Posterior vena cava (tissue), 2 donors: ENCODE measurements around the gene MS4A10. TPM values are rescaled to one million over a fixed set of nuclear protein-coding genes. Genes with fewer than 3 reads are reported as not detected.

Source experiments
- DNase-seq: peaks from one replicate; pipeline ENCODE4 v3.0.0-alpha.2; 2020; ENCODE audit warnings: low spot score
- intact Hi-C, 2 donors: fragments of 100-400 bp; cut with DNase I; formaldehyde crosslinking; loops; one replicate each; pipeline versions ENCODE4 v1.14.1 to v1.14.2; 2022 to 2023
- total RNA-seq, 2 donors: library from RNA; stranded (reverse); fragmentation: NEBNext Ultra II Directional; extraction: Animal tissue kit (Norgen Biotek cat#: 25700); gene quantifications; one replicate each; pipeline ENCODE4 v1.2.1, GENCODE V29; 2021
- donor health status: DM: yes; HTN: yes; CAD: no.
- donor health status: DM: yes; HTN: yes; CAD: no.

MS4A10 gene
- total RNA-seq, 2 donors from 2014 or later: not detected

DNA sequence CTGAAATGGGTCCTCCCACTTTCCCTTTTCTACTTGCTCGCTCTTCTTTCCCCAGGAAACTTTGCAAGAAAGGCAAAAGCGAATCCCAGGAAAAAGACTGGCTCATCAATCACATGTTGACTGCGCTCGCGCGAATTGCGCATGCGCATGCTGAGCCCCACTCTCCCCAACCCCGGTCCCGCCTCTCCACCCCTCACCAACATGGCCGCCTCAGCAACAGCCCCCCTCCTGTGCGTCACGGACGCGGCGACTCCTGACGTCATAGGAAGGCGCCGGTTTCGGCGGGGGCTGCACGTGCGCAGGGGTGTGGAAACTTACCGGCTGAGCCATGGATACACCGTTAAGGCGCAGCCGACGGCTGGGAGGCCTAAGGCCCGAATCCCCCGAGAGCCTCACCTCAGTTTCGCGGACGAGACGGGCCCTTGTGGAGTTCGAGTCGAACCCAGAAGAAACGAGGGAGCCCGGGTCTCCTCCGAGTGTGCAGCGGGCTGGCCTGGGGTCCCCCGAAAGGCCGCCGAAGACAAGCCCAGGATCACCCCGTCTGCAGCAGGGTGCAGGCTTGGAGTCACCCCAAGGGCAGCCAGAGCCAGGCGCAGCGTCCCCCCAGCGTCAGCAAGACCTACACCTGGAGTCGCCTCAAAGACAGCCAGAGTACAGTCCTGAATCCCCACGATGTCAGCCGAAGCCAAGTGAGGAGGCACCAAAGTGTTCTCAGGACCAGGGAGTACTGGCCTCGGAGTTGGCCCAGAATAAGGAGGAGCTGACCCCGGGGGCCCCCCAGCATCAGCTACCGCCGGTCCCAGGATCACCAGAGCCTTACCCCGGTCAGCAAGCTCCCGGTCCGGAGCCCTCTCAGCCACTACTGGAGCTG is 56.9 kb downstream of the MS4A10 start, which contains the start of gene CCDC86:
CCDC86 (plus strand) TSS at position 317 of the 871 bp plus-strand sequence; CDS start at position 329, 12 bp downstream.
- peak; percentile 99 for DNase-seq
- intact Hi-C loops: no loop called here

DNA sequence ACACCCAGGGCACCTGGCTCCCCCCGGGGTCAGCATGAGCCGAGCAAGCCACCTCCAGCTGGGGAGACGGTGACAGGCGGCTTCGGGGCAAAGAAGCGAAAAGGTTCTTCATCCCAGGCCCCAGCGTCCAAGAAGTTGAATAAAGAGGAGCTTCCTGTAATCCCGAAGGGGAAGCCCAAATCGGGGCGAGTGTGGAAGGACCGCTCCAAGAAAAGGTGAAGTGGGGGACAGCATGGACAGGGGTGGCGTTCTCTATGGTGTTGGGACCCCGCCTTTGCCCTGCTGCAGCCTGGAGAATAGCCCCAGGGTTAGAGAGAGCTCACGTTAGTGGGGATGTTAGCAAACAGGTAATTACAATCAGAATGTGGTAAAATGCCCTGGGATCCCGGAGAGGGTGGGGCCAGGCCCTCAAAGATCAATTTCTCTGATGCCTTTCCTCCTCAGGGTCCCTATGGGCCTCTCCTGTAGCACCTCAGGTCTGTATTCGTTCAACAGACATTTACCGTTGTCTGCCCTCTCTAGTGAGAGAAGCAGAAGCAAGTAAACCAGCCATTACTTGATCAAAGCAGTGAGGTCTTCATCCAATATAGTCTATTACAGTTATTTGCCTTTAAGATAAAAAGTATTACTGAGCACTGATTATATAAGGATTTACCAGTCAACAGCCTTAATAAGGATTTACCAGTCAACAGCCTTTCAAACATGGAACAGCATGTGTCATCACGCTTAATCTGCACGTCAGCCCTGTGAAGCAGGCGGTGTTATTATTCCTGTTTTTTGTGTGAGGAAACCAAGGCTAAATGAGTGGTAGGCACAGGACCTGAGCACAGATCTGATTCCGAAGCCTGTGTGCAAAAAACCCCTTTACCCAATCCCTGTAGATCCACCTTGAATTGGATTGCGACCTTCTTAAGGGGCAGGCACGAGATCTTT is 57.8 kb downstream of the MS4A10 start:
- intact Hi-C loops: no loop called here
- DNase-seq: no peak

DNA sequence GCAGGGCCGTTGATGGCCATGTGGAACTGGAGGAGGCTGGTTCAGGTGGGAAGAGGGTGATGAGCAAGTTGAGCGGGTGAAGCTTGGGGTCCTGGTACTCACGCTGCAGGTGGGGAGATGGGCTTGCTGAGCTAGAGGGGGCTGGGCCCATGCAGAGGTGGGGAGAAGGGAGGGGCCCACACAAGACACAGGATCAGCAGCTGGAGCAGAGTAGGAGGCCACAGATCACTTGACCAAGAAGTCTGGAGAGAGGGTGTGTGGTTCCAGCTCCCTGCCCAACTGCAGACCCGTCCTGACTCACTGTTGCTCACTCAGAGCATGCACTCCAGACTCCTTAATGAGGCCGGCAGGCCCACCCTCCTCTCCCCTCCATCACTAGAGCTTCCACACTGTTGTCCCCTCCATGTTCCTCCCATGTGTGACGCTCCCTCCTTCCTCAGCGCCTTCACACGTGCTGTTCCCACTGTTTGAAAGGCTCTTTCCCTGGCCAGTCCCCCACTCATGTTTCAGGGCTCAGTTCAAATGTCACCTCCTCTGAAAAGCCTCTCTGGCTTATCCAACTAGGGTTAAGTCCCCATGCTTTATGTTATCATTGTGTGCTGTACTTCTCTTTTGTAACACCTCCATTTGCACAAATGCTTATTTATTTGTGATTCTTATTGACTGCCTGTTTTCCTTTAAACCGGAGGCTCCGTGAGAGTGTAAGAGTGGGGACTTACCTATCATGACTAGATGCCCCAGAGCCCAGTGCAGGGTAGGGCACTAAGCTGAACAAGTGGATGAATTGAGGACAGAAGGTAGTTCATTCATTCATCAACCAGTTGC is 59.1 kb downstream of the MS4A10 start:
- DNase-seq: no peak
- intact Hi-C loops: no loop called here

DNA sequence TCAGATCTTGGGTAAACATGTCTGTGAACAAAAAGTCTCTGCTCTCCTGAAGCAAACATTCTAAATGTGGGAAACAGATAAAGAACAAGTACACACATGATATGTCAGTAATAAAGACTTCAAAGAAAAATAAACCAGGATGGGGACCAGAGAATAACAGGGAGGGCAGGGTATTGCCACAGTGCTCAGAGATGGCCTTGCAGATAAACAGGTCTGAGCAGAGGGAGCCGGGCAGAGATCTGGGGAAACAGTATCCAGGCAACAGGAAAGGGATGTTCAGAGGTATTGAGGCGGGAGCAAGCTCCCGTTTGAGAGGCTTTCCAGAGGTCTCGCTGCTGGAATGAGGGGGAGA is 59.7 kb downstream of the MS4A10 start:
- DNase-seq: no peak
- intact Hi-C loops: no loop called here

DNA sequence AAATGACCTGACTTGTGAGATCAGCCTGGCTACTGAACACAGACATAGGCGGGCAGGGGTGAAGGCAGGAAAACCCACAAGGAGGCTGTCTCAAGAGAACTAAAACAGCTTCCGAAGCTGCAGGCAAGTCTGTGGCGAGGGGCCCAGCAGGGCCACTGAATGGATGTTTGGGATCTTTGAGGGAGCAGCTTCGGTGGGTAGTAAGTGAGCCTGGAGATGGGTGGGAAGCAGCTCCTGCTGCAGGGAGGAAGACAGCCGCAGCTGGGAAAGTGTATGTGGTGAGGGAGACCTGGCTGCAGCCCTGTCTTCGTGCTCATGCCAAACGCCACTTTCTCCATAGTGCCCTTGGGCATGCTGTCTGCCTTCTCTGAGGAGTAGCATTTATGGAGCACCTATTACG is 60.2 kb downstream of the MS4A10 start:
- intact Hi-C loops: no loop called here
- no peak for DNase-seq

DNA sequence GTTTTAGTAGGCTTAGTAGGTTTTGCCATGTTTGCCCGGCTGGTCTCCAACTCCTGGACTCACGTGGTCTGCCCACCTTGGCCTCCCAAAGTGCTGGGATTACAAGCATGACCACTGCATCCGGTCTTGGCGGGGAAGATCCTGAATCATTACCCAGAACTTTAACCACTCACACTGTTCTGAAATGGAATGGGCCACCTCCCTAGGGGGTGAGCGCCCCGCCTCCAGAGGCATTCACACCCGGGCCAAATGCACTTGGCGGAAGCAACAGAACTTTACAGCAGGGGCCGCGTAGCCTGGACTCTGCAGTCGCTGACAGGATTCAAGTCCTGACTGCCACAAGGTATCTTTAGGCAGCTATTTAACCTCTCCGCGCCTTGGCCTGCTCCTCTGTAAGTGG is 62.1 kb downstream of the MS4A10 start:
- DNase-seq: no peak
- intact Hi-C loops: no loop called here

DNA sequence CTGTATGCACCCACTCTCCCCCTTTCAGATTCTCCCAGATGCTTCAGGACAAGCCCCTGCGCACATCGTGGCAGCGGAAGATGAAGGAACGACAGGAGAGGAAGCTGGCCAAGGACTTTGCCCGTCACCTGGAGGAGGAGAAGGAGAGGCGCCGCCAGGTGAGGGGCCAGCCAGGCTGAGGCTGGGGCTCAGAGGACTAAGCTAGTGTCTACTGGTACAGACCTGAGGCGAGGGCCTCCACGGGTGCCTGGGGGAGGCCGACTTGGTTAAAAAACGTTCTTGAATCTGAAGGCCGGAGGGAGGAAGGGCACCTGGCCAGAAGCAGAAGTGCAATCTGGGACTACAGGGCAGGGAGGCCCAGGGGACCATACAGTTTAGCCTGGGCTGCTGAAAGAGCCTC is 62.8 kb downstream of the MS4A10 start:
- intact Hi-C loops: no loop called here
- DNase-seq: no peak

DNA sequence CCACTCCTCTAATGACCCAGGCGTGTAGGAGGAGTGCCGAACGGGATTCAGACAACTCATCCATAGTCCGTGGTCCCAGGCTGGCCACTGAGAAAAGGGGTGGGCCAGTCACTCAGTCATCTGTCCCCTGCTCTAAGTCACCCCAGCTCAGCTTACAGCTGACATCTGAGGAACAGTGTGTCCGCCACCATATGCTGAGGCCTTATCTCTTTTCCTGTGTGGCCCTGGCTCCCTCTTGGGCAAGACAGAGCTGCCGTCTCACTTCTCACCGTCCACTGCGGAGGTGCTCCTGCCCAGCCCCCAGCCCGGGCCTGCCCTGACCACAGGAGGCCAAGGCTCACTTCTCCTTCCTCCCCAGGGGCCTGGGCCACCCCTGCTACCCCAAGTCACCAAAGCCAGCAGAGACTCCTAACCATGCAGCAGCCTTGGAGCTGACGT is 63.6 kb downstream of the MS4A10 start:
- no peak for DNase-seq
- intact Hi-C loops: no loop called here

DNA sequence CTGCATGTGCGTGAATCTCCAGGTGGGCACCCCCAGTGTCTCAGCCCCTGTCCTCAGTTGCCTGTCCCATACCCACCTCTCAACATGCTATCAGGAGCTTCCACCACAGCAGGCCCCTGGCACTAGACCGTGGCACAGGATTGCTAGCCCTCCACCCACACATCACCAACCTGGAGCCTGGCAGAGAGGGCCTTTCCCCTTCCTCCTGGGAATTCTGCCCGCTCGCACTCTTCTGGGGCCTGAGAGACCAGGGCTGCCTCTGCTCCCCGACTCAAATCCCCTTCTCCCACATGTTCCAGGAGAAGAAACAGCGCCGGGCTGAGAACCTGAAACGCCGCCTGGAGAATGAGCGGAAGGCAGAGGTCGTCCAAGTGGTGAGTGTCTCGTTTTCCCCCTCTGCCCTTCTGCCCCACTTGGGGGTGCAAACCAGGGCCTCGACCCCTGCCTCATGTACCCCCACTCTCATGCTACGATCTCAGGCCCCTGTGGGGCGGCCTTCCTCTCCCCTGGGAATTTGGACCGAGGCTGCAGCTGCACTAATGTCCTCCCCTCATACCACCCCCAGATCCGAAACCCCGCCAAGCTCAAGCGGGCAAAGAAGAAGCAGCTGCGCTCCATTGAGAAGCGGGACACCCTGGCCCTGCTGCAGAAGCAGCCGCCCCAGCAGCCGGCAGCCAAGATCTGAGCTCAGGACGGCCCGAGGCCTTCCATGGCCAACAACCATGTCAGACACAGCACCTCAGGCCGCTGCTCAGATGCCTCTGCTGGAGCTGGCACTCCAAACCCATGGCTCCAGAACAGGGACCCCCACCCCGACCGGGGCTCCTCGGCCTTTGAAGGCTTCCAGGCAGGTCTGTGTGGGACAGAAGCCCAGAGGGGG is 64.7 kb downstream of the MS4A10 start:
- intact Hi-C loops: no loop called here
- DNase-seq: no peak

Other genes starting within 250 kb of the MS4A10 start
- not detected for gene MS4A8, start 85.7 kb upstream of the MS4A10 start, total RNA-seq
- gene MS4A18, start 60.6 kb upstream of the MS4A10 start, total RNA-seq: not detected
- gene MS4A15, start 28.5 kb upstream of the MS4A10 start, total RNA-seq: not detected
- gene CCDC86, start 56.8 kb downstream of the MS4A10 start, total RNA-seq: 10 to 100 TPM; 14.9 to 21.9 TPM
- under 1 TPM in 1 of 2 donors, not detected in 1; 0.14 TPM for gene PTGDR2, start 70.6 kb downstream of the MS4A10 start, total RNA-seq
- not detected for gene ZP1, start 82.2 kb downstream of the MS4A10 start, total RNA-seq
- gene PRPF19, start 121.3 kb downstream of the MS4A10 start, total RNA-seq: 10 to 100 TPM; 47.6 to 50.9 TPM
- 100 to 1,000 TPM; 118 to 125 TPM for gene TMEM109, start 128.8 kb downstream of the MS4A10 start, total RNA-seq
- 1 to 10 TPM; 5.4 to 7.7 TPM for gene TMEM132A, start 139.1 kb downstream of the MS4A10 start, total RNA-seq
- gene SLC15A3, start 166.8 kb downstream of the MS4A10 start, total RNA-seq: 10 to 100 TPM; 27.4 to 29.3 TPM
- gene CD6, start 186.3 kb downstream of the MS4A10 start, total RNA-seq: under 1 TPM; 0.43 to 0.93 TPM